HG02623 (cell line): Measurements from ENCODE around the gene C10orf53.

Source experiments
- ATAC-seq: cut with Tn5 transposase; IDR thresholded peaks from one replicate; pipeline ENCODE4 v1.9.1; 2021; ENCODE audit warnings: moderate library complexity; ENCODE audit not compliant: unreplicated experiment

Gene C10orf53, protein sequence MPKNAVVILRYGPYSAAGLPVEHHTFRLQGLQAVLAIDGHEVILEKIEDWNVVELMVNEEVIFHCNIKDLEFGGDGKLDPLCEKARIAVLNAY

DNA sequence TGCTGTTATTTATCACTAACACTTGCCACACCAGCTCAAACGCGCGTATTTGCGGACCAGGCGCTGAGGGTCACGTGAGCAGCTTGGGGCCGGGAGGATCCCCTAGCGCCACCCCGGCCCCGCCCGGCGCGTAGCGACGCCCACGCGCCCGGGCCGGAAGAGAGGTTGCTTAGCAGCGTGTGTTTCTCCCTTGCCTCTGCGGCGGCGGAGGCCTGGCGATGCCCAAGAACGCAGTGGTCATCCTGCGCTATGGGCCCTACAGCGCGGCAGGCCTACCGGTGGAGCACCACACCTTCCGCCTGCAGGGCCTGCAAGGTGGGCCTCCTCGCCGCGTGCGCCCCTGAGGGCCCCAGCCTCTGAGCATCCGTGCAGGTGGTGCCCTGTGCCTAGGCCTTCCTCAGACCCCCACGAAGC, at the start of gene C10orf53:
C10orf53 (plus strand) TSS at position 172 of the 414 bp plus-strand sequence; CDS start at position 219, 47 bp downstream.
- no peak for ATAC-seq

DNA sequence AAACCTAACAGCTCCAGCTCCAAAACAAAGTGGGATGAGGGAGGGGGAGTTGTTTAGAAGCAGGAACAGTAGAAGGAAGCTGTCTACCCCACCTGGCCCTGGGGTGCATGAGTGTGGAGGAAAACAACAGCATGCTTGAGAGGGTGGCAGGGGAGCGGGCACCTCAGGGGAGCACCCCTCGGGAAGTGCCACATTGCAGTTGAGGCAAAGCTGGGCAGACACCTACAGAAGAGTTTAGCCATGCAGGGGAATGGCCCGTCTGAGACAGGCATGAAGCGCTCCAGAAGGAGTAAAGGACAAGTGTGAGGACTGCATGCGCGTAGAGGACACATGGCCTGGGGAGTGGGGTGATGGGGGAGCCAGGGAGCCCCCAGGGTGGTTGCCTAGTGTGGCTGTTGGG, 47.5 kb upstream of the C10orf53 start:
- ATAC-seq: no peak

DNA sequence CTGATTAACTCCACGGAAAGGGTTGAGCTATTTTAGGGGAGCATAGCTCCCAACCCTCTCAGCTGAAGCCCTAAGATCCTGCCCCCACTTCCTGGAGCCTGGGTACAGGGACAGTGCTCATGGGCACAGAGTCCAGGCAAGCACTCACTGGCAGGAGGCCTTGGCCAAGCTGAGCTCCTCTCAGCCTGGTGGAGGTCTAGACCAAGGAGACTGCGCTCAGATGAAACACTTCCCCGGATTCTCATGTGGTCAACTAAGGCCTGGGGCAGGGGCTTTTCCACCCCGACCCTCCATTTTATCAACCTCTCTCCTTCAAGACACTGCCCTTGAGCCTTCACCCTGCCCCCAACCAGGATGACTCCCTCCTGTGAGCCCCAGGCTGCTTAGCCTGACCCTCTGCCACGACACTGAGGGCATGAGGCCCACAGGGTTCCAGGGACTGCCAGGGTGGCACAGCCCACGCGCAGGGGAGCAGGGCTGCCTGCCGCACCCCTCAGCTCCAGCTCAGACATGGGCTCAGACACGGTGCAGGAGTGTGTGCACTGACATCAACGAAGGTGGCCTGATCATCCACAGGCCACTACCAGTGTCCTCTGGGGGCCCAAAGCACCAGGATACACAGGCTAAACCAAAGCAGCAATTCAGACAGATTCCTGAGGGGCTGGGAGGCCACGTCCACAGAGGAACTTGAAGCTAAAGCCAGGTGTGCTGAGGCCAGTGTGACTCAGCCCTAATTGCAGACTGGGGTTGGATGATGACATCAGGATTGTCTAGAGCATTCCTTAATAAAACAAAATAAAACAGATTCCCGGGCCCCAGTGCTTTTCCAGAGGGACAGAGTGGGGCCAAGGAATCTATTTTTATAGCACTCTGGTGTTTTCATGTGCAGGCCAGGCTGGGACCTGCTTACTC, 46.8 kb upstream of the C10orf53 start:
- ATAC-seq: no peak

DNA sequence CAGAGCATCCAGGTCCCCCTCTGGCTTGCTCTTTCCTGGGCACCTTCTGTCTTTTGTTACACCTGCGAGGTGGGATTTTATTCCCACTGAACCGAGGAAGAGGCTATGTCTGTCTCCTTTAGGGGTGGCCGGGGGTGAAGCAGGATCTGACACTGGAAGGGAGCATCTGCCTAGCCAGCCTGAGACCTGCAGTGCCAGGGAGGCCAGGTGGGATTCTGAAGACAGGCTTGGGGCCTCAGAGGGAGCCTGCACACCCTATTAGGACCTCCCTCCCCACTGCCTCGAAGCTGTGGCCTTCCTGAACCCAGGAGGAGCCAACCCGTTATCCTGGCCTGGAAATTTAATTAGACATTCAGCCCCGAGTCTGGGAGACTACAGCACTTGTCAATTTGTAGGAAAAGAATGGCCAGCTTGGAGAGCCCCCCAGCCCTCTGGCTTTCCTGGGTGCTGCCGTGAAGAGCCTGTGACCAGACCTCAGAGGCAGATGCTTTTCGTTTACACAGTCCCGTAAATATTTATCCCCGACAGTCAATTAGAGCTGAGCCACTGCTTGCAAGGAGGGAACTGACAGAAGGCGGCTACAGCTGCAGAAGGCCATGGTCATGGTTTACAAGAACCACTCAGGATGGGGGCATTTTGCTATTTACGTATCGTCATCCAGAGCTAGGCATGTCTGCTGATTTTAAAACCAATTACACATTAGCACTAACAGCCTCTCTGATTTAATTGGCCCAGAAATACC, 46.0 kb upstream of the C10orf53 start:
- ATAC-seq: no peak

DNA sequence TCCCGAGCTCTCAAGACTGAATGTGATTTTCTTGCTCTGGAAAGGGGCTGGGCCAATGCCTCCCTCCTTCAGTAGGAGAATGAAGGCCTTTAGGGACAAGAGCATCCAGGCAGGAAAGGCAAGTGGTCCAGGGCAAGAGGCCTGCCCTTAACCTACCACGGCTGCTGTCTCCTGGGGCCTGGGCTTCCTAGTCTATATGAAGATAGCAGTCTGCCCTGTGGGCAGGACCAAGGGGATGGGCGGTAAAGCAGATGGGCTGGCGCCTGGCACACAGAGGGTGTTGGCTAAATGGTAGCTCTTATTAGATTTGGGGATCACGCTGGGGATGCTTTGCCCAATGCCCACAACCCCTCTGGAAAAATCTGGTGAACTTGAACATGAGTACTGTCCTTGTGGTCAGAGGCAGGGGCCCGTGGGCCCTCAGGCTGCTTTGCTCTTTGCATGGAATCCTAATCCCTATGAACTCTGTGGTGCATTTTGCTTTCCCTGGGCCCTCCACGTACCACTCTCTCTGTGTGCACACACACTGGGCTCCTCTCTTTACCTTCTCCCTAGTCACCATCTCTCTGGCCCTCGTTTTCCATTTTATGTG, 45.3 kb upstream of the C10orf53 start:
- ATAC-seq: no peak

DNA sequence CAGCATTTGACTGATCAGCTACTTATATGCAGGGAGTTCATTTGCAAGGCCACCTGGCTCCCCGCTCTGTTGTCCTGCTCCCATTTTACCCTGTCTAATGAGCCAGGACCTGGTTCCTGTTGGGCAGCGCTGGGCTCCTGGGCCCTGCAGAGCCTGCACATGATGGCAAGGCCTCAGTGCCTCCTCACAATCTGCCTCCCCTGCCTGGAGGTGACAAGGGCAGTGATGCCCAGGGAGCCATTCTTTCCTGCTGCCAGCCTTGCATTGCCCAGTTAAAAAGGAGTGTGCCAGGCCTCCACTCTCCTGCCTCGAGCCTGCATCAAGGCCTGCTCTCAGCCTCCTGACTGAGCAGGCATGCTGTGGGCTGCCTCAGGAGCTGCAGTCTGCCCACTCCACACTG, 37.1 kb upstream of the C10orf53 start:
- no peak for ATAC-seq

DNA sequence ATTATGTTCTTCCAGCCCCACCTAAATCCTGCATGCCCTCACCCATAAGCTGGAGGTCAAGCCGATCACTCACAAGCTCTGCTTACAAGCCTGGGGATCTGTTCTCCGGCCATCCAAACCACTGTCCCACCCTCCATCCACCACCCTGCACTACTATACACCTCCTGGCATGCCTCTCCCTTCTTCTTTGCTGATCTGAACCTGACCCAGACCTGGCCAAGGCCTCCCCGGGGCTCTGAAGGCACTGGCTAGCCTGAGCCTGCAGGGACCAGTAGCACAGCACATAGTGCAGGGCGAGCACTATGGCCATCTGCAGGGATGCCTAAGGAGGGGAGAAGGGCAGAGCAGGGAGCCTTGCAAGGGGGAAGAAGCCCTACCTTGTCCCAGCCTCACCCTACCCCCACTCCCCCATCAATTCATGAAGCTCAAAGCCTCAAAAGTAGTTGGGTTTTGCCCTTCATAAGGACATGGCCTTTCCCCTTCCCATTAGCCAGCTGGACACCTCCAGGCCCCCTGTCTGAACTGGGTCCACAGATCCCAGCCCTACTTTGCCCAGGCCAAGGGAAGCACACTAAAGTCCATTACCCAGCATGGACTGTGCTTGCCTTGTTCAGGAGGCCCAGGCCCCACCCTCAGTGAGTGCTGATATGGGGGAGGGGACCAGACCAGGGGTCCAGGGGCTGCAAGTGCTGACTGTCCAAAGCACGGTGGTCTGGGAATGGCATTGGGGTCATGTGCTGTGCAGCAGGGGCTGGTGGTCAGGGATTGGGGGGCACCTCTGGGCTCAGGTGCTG, 36.0 kb upstream of the C10orf53 start:
- ATAC-seq: no peak

DNA sequence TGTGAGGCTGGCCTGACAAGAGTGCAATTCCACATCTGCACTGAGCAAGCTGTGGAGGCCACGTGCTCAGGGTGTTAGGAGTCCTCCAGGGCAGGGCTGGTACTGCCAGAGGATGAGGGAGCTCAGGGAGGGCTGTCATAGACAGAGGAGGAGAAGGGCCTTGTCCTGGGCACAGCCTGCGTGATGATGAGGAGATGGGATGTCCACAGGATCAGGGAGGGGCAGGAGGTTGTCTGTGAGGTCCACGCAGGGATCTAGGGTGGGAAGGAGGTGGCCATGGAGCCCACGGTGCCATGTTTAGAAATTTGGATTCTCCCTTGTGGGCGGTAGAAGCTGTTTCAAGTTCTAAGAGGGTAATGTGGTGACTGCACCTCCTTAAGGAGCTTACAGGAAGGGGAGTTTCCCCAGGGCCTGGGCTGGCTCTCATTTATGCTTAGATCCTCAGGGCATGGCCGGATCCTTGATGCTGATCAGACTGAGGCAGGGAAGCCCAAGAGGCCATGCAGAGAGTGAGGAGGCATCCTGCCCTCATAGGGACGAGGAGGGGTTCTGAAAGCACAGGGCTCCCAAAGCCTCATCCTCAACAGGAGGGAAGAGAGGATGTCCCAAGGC, 35.3 kb upstream of the C10orf53 start:
- no peak for ATAC-seq

DNA sequence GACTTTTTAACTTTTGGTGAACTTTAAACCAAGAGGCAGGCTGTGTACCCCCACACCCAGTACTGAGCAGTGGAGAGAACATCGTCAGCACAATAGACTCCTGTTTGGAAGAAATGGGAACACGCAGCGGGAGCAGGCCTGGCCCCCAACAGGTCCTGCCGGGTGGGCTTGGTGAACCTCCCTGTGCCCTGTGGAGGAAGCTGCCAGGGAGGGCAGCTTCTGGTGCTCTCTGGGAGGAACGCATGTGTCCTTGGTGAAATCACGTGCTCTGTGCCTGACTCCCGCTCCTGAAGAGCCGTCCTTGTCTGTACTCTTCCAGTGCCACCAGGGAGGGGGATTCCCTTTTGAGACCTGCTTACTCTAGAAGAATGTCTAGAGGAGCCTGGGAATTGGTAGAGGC, 34.0 kb upstream of the C10orf53 start:
- ATAC-seq: no peak

DNA sequence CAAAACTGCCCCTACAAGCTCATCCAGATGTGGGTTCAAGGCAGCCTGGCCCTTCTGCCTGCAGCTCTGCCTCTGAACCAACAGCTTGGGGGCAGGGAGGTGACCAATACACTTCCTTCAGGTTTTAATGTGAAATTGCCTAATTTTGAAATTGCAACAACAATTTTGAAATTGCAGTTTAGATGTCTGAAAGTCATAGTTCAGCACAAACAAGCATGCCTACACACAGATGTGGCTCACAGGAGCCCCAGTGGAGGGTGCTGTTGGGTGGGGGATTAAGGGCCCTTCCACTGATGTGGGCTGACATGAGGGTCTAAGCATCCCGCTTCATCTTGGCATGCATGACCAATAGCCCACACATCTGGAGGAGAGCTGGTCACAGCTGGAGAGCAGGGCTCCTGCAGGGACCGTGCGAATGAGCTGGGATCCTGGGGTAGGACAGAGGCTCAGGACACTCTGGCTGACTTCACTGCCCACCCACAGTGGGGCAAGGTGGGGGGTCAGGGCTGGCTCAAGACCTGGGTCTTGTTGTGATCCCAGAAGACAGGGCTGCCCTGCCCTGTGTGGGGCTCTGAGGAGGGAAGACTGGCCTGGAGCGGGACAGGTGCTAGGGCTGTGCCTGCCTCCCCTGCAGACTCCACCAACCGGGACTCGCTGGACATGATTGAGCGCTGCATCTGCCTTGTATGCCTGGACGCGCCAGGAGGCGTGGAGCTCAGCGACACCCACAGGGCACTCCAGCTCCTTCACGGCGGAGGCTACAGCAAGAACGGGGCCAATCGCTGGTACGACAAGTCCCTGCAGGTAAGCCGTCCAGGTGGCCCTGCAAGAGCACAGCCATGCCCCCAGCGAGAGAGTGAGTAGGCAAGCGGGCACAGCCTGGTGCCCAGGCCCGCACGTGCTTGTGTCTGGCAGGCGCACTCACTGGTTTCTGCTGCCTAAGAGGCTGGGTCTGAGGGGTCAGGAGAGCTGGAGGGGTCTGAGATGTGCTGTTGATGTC, 33.3 kb upstream of the C10orf53 start:
- no peak for ATAC-seq

DNA sequence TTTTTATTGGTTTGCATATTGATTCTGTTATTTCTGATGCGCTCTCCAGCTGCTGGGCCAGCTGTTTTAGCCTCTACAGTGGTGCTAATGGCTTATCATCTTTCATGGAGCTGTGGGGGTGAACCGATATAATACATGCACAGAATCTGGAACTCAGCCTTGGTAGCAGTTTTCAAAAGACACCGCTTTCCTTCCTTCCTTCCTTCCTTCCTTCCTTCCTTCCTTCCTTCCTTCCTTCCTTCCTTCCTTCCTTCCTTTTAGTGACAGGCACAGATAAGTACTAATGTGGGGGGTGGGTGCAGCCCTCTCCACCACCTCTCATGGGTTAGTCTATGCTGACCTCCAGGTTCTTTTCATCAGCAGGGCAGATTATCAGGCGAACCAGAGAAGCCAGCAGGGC, 31.9 kb upstream of the C10orf53 start:
- ATAC-seq: no peak

DNA sequence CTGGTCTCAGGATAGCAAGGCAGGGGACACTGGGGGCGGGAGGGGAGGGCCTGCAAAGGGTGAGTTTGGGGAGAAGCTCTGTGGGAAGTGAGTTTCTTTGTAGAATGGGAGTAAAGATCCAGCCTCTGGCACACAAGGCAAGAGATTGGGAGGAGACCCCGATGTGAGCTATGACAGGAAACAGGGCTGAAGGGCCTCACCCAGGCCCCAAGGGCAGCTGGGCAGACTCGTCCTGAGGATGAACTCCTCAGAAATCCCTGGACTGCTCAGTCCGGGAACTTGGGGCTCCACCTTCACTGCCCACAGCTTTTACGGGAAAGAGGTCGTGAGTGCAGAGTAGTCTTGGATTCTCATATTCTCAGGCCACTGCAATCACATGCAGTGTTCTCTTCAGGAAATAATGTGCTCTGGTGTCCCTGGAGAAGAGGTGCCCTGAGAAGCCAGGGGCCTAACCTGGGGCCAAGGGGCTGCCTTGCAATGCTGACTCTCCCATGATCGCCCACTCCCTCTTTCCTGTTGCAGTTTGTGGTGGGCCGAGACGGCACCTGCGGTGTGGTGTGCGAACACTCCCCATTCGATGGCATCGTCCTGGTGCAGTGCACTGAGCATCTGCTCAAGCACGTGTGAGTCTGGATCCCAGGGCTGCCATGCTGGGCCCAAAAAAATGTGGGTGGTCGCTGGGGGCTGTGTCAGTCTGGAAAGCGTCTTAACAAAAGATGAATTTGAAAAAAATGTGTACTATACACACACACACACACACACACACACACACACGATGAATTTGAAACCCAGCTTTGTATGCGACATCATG, 31.3 kb upstream of the C10orf53 start:
- no peak for ATAC-seq

DNA sequence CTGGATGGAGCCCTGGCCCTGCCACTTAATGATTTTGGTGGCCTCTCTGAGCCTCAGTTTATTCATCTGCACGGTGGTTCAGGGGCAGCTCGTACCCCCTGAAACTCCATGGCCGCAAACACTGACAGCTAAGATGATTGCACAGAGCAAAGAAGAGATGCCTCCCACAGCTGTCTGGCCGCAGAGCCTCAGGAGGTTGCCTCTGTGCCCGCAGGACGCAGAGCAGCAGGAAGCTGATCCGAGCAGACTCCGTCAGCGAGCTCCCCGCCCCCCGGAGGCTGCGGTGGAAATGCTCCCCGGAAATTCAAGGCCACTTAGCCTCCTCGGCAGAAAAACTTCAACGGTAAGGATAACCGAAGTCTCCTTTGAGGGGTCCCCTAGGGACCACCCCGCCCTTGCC, 30.2 kb upstream of the C10orf53 start:
- no peak for ATAC-seq

DNA sequence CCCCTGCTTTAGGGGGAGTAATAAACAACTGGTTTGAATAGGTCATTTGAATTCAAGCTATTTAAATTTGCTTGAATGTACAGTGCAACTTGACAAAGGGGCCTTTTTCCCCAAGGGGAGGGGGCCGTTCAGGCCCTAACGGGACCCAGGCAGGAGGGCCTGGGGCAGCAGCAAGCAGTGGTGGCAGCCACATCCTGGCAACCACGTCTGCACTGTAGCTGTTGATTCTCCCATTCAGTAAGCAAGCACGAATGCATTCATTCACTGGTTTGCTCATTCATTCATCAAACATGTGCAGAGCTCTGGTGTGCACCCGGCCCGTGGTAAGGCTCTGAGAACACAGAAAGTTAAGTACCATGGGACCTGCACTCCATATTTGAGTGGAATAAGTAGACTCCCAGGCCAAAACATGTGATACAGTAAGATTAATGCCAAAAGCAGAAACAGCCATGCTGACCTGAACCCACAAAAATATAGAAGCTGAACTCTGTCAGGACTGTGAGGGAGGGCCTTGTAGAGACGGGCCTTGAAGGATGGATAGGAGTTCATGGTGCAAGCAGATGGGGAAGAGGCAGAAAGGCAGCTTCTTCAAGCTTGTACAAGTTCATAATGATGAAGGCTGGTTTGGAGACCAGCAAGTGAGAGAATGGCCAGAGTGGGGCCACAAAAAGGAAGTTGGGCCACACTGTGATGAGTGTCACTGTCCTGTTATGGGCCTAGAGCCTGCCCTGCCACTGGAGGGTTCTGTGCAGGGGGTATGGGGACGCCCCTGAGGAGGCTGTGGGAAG, 29.3 kb upstream of the C10orf53 start:
- no peak for ATAC-seq

DNA sequence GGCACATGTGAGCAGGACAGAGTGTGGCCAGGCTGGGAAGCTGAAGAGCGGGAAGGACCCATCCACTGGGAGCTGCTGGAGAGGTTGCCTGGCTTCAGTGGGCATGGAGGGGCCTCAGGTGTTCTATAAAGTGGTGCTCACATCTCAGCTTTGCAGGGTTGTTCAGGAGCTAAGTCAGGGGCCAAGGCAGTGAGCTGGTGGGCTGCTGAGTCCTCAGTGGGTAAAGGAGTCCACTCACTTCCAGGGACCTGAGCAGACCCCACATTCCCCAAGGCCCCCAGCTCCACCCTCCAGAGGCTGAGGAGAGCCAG, 28.8 kb upstream of the C10orf53 start:
- no peak for ATAC-seq

DNA sequence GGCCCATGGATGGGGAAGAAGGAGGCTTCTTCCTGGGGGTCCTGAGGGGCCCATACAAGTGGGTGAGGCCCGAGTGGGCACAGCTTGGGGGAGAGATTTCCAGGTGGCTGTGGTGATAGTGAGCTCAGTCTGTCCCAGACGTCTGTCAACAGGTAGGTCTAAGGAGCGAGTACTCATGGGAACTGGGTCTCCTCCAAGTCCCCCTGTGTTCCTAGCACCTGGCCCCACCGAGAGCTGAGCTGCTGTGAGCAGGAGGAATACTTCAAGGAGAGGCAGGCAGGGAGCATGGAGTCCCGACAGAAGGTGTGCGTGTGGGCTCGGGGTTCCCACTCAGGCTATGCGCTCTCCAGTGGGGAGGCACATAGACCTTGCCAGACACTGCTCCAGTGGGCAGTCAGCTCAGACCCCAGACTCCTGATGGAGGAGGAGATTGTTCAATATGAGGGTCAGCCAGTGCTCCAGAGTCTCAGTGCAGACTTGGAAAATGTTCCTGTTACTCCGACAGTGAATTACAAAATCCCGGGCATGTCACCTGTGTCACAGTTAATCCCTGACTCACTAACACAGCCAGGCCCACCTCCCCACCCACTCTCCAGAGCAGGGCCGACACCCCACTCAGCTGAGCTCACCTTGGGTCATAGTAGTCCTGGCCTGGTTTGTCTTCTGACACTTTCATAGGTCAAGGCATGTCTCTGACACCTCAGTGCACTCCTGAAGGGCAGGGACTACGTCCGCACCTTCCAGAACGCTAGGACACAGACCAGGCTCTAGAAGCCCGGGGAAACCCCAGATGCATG, 28.2 kb upstream of the C10orf53 start:
- ATAC-seq: no peak

DNA sequence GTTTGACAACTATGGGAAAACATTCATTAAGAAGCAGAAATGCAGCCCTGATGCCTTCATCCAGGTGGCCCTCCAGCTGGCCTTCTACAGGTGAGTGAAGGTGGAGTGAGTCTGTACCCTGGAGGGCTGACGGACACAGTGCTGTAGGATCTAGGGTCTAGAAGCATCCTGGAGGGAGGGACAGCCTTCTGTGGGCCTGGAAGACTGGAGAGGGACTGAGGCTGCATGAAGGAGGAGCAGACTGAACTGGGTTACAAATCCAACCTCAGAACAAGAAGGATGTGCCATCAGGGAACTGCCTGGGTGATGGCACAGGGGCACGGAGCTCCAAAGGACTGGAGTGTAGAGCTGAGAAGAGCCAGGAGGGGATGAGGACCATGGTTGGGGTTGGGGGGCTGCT, 27.5 kb upstream of the C10orf53 start:
- no peak for ATAC-seq
